CD8-positive, alpha-beta memory T cell (primary cell): ENCODE results near the gene MTMR12. TPM values are rescaled to one million over a fixed set of nuclear protein-coding genes. Genes with fewer than 3 reads are reported as not detected.
"Not testable (repeated sequence)": the region's sequence is repeated elsewhere in the genome, so short reads cannot be mapped to it uniquely, and the experiment has no call there.

Experiments used
- CTCF ChIA-PET: fragments of 350-600 bp; sonication (Branson Sonifier 250); formaldehyde crosslinking; loops from one replicate; lab custom pipeline; 2021; ENCODE audit warnings: antibody characterized with exemption; lab: Charles Lee
- POLR2A ChIA-PET: fragments of 350-600 bp; sonication (Branson Sonifier 250); formaldehyde crosslinking; loops from one replicate; lab custom pipeline; 2021; ENCODE audit warnings: antibody characterized with exemption; lab: Charles Lee
- DNase-seq, 5 donors: peaks; one replicate each; pipeline versions ENCODE4 v3.0.0 to v3.0.0-alpha.2; 2020 to 2022; ENCODE audit warnings: mixed read lengths in 1 of 5
- H3K27ac ChIP-seq: one replicate; pipeline ENCODE4 v1.7.0; 2013; ENCODE audit warnings: low read depth, mild to moderate bottlenecking, low read length, moderate library complexity
- H3K27me3 ChIP-seq: 2 replicates; pipeline ENCODE4 v1.7.0; 2013; ENCODE audit warnings: low read length, mild to moderate bottlenecking; ENCODE audit not compliant: insufficient read depth, poor library complexity, severe bottlenecking
- H3K36me3 ChIP-seq: 2 replicates; pipeline ENCODE4 v1.7.0; 2013; ENCODE audit warnings: mild to moderate bottlenecking, low read length, moderate library complexity; ENCODE audit not compliant: insufficient read depth
- H3K4me1 ChIP-seq: 2 replicates; pipeline ENCODE4 v1.7.0; 2013; ENCODE audit warnings: mild to moderate bottlenecking, low read length, moderate library complexity; ENCODE audit not compliant: insufficient read depth
- H3K4me3 ChIP-seq: 2 replicates; pipeline ENCODE4 v1.7.0; 2013; ENCODE audit warnings: mild to moderate bottlenecking, low read length
- H3K9me3 ChIP-seq: 2 replicates; pipeline ENCODE4 v1.7.0; 2013; ENCODE audit warnings: mild to moderate bottlenecking, low read length
- H3K27ac Mint-ChIP-seq, 8 donors: one replicate each; pipeline ENCODE4 v1.8.0; 2020 to 2021; ENCODE audit warnings: mixed read lengths in 8 of 8, mild to moderate bottlenecking in 6 of 8, inconsistent platforms in 3 of 8, moderate library complexity in 3 of 8
- H3K27me3 Mint-ChIP-seq, 2 donors: one replicate each; pipeline ENCODE4 v1.8.0; 2020 to 2021; ENCODE audit warnings: mixed read lengths in 2 of 2, mild to moderate bottlenecking in 1 of 2, moderate library complexity in 1 of 2
- H3K36me3 Mint-ChIP-seq, 3 donors: one replicate each; pipeline ENCODE4 v1.8.0; 2020 to 2021; ENCODE audit warnings: mixed read lengths in 3 of 3, inconsistent platforms in 1 of 3, mild to moderate bottlenecking in 1 of 3
- H3K4me1 Mint-ChIP-seq, 3 donors: one replicate each; pipeline ENCODE4 v1.8.0; 2020 to 2021; ENCODE audit warnings: mixed read lengths in 3 of 3, inconsistent platforms in 1 of 3, mild to moderate bottlenecking in 1 of 3
- H3K4me3 Mint-ChIP-seq, 7 donors: one replicate each; pipeline ENCODE4 v1.8.0; 2020 to 2021; ENCODE audit warnings: mixed read lengths in 7 of 7, mild to moderate bottlenecking in 6 of 7, moderate library complexity in 4 of 7, inconsistent platforms in 2 of 7
- H3K9me3 Mint-ChIP-seq, 5 donors: one replicate each; pipeline ENCODE4 v1.8.0; 2020 to 2022; ENCODE audit warnings: mixed read lengths in 5 of 5, mild to moderate bottlenecking in 3 of 5, moderate library complexity in 2 of 5, inconsistent platforms in 1 of 5
- polyA plus RNA-seq: library from polyadenylated mRNA; unstranded; fragments of 300-500 nt; fragmentation: Illumina TruSeq; gene quantifications from one replicate; pipeline ENCODE4 v1.2.3, GENCODE V29; 2021
- total RNA-seq, 2 experiments: library from RNA; stranded (reverse); gene quantifications; one replicate each; pipeline ENCODE4 v1.2.3, GENCODE V29; 2021

Gene MTMR12
- total and polyA plus RNA-seq, 3 experiments from 2014 or later, result 20.4 to 27.4 (median 25.4) TPM

- POLR2A ChIA-PET, result interaction anchor here (0.7 kb wide), 1 partner anchor 17 kb away, joined by 4 read pairs; no protein-coding TSS in a partner anchor
- Histone ChIP-seq H3K4me3 (no peak overlapping the region), H3K27ac (no peak overlapping the region), H3K9me3 (no peaks in the 10 kb centered on the region), H3K4me1 (no peaks in the 10 kb centered on the region), H3K36me3 (no peaks in the 10 kb centered on the region), H3K27me3 (no peaks in the 10 kb centered on the region)
- DNase-seq, result no peak
- no peaks in the 10 kb centered on the region for H3K27me3 Mint-ChIP-seq
- H3K36me3 Mint-ChIP-seq, result peaks cover 0 to 15% (median 10%) of the 10 kb centered on the region in 3 donors
- peaks cover 46 to 86% (median 70%) of the 10 kb centered on the region in 3 donors for H3K4me1 Mint-ChIP-seq
- H3K9me3 Mint-ChIP-seq, result no peaks in the 10 kb centered on the region
- H3K4me3 Mint-ChIP-seq, result no peak overlapping the region
- peak overlapping the region in 2 of 8 donors; percentile 26 to 29 for H3K27ac Mint-ChIP-seq
- CTCF ChIA-PET, result no interaction called here
Observed at GRCh38 chr5:32303755-32304120, 9.0 kb downstream of the MTMR12 start.

GRCh38 chr5:32302835-32303754 is 9.6 kb downstream of the MTMR12 start:
- Mint-ChIP-seq H3K27ac (peak overlapping the region in 2 of 8 donors; percentile 26 to 45), H3K27me3 (no peaks in the 10 kb centered on the region), H3K9me3 (no peaks in the 10 kb centered on the region), H3K4me1 (peaks cover 50 to 84% (median 70%) of the 10 kb centered on the region in 3 donors), H3K36me3 (peaks cover 0 to 19% (median 12%) of the 10 kb centered on the region in 3 donors), H3K4me3 (no peak overlapping the region)
- no peak overlapping the region for H3K27ac ChIP-seq
- H3K9me3 ChIP-seq, result no peaks in the 10 kb centered on the region
- no peaks in the 10 kb centered on the region for H3K36me3 ChIP-seq
- no peak for DNase-seq
- CTCF ChIA-PET, result no interaction called here
- no peaks in the 10 kb centered on the region for H3K27me3 ChIP-seq
- no peaks in the 10 kb centered on the region for H3K4me1 ChIP-seq
- H3K4me3 ChIP-seq, result no peak overlapping the region
- POLR2A ChIA-PET, result interaction anchor here (0.6 to 0.7 kb wide), 2 partner anchors 18 to 142 kb away, joined by 3 to 4 read pairs; no protein-coding TSS in a partner anchor

DNA sequence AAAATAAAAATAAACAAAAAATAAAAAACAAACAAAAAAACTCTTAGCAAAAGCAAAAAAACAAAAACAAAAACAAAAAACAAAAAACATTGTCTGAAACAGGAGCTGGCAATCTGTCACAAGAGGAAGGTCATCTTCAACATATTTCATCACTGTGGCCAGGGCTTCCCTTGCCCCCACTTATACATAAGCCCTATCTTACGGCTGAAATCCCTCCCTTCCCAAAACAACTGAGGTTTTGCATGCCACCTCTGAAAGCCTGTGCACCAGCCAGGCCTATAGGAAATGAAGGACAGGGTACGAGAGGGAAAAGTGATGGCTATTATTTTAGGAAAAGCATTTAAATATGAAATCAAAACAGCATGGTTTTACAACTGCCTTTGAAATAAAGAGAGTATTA is 10.8 kb downstream of the MTMR12 start:
- no peaks in the 10 kb centered on the region for H3K9me3 Mint-ChIP-seq
- no peak overlapping the region for H3K4me3 Mint-ChIP-seq
- H3K4me1 Mint-ChIP-seq, result peaks cover 48 to 86% (median 70%) of the 10 kb centered on the region in 3 donors
- no peak for DNase-seq
- no peaks in the 10 kb centered on the region for H3K27me3 ChIP-seq
- H3K36me3 ChIP-seq, result no peaks in the 10 kb centered on the region
- peaks cover 0 to 28% (median 11%) of the 10 kb centered on the region in 3 donors for H3K36me3 Mint-ChIP-seq
- no peak overlapping the region for H3K4me3 ChIP-seq
- H3K27ac ChIP-seq, result no peak overlapping the region
- ChIA-PET POLR2A (no interaction called here), CTCF (no interaction called here)
- H3K27me3 Mint-ChIP-seq, result no peaks in the 10 kb centered on the region
- no peaks in the 10 kb centered on the region for H3K4me1 ChIP-seq
- no peak overlapping the region for H3K27ac Mint-ChIP-seq
- H3K9me3 ChIP-seq, result no peaks in the 10 kb centered on the region

DNA sequence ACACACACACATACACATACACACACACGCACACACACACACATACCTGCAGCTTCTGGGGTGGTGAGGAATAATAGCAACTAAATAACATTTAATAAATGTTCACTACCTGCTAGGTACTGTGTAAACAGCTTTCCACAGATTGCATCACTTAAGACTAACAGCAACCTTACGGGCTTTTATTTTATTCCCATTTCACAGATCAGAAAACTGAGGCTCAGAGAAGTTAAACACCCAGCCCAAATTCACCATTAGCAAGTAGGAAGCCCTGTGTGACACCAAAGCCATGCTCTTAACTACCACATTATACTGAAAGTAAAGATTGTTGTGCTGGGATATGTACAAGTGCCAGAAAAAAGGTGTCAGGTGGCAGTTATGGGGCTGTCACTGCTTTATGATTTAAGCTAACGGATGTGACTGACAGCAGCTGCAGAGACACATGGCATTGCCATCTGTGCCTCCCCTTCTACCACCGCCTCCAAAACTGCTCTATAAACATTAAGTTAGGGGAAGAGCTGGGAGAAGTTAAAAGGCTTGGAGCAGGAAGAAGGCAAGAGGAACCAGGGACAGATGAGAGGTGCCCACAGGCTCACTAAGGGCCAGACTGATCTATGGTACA is 13.6 kb downstream of the MTMR12 start:
- POLR2A ChIA-PET, result no interaction called here
- CTCF ChIA-PET, result interaction anchor here (1.0 to 1.8 kb wide), 2 partner anchors 11 to 67 kb away, joined by 3 to 4 read pairs; no protein-coding TSS in a partner anchor
- H3K36me3 Mint-ChIP-seq, result peaks cover 0 to 49% (median 10%) of the 10 kb centered on the region in 3 donors

DNA sequence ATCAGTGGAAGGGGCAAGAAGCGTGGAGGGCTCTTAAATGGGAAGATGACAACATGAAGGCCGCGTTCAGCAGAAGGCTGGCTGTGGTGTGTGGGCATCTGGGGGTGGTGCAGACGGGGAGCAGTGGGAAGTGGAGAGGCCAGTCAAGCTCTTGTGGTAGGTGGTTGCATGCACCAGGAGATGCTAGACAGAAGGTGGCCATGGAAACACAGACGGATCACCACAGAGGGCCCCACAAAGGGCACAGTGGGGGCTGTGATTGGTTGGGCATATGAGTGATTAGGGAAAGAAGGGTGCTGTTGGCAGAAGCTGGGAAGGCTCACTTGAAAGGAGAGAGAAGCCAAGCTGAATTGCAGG is 14.7 kb downstream of the MTMR12 start:
- Histone ChIP-seq H3K36me3 (peaks cover 7% of the 10 kb centered on the region), H3K27ac (peak overlapping the region; percentile 22), H3K4me3 (no peak overlapping the region), H3K4me1 (no peaks in the 10 kb centered on the region), H3K27me3 (no peaks in the 10 kb centered on the region), H3K9me3 (no peaks in the 10 kb centered on the region)
- DNase-seq, result no peak
- peak overlapping the region in 7 of 8 donors; percentile 7 to 69 (median 22) for H3K27ac Mint-ChIP-seq
- ChIA-PET POLR2A (interaction anchor here (0.5 kb wide), 1 partner anchor 14 kb away, joined by 3 read pairs; no protein-coding TSS in a partner anchor), CTCF (interaction anchor here (1.8 kb wide), 1 partner anchor 66 kb away, joined by 4 read pairs; no protein-coding TSS in a partner anchor)
- no peaks in the 10 kb centered on the region for H3K27me3 Mint-ChIP-seq
- H3K4me1 Mint-ChIP-seq, result peaks cover 36 to 67% (median 52%) of the 10 kb centered on the region in 3 donors
- no peak overlapping the region for H3K4me3 Mint-ChIP-seq
- H3K36me3 Mint-ChIP-seq, result peaks cover 0 to 59% (median 9%) of the 10 kb centered on the region in 3 donors
- H3K9me3 Mint-ChIP-seq, result no peaks in the 10 kb centered on the region

More for the DNA sequence above, 13.6 kb downstream of the MTMR12 start:
- no peak overlapping the region for H3K27ac ChIP-seq
- H3K9me3 Mint-ChIP-seq, result no peaks in the 10 kb centered on the region
- H3K4me1 ChIP-seq, result no peaks in the 10 kb centered on the region
- no peaks in the 10 kb centered on the region for H3K27me3 ChIP-seq
- no peaks in the 10 kb centered on the region for H3K9me3 ChIP-seq
- no peak overlapping the region for H3K4me3 Mint-ChIP-seq
- no peak for DNase-seq
- peak overlapping the region in 3 of 8 donors; percentile 29 to 68 (median 30) for H3K27ac Mint-ChIP-seq
- no peaks in the 10 kb centered on the region for H3K27me3 Mint-ChIP-seq
- no peak overlapping the region for H3K4me3 ChIP-seq
- peaks cover 34 to 70% (median 56%) of the 10 kb centered on the region in 3 donors for H3K4me1 Mint-ChIP-seq
- peaks cover 7% of the 10 kb centered on the region for H3K36me3 ChIP-seq

DNA sequence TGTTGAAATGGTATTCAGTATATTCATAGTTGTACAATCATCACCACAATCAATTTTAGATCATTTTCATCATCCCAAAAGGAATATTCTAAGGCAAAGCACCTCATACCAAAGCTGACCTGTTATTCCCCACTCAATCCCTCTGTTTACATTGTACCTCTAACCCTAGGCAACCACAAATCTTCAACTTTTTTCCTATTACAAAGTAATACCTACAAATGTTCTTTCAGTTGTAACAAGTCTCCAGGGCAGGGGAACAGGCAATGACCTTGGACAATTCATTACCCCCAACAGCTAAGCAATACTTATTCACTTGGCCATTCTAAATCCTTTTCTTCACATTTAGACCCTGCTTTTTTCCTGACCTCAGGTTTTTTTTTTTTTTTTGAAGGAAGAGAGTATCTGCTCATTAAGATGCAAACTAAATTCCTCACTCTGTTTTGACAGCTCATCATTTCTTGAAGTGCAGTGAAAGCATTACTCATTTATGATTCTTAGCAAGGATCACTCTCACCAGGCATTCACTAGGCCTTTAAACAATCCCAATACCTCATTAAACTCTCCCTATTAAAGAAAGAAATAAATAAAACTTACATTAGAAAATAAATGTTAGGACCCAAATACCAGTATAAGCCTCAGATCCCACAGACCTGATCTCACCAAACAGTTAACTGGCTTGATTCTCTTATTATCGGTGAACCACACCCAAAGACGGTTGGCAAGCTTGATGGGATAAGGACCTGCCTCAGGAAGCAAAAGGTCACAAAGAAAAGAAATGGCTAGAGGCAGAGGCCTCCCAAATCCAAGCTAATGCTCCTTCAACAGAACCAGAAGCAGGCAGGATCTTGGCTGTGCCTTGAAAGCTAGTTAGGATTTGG is 15.3 kb downstream of the MTMR12 start:
- peak overlapping the region in 5 of 8 donors; percentile 22 to 75 (median 59) for H3K27ac Mint-ChIP-seq
- Histone ChIP-seq H3K27ac (peak overlapping the region; percentile 22), H3K4me3 (no peak overlapping the region), H3K4me1 (no peaks in the 10 kb centered on the region), H3K27me3 (no peaks in the 10 kb centered on the region), H3K9me3 (no peaks in the 10 kb centered on the region), H3K36me3 (peaks cover 7% of the 10 kb centered on the region)
- H3K9me3 Mint-ChIP-seq, result no peaks in the 10 kb centered on the region
- ChIA-PET POLR2A (interaction anchor here (0.5 kb wide), 1 partner anchor 14 kb away, joined by 3 read pairs; no protein-coding TSS in a partner anchor), CTCF (interaction anchor here (1.8 kb wide), 1 partner anchor 65 kb away, joined by 4 read pairs; no protein-coding TSS in a partner anchor)
- H3K4me1 Mint-ChIP-seq, result peaks cover 36 to 64% (median 53%) of the 10 kb centered on the region in 3 donors
- peaks cover 0 to 64% (median 12%) of the 10 kb centered on the region in 3 donors for H3K36me3 Mint-ChIP-seq
- no peak for DNase-seq
- H3K27me3 Mint-ChIP-seq, result no peaks in the 10 kb centered on the region
- H3K4me3 Mint-ChIP-seq, result no peak overlapping the region

- H3K4me1 ChIP-seq, H3K27me3 Mint-ChIP-seq, H3K4me3 ChIP-seq, H3K9me3 ChIP-seq, H3K27me3 ChIP-seq, CTCF ChIA-PET, H3K36me3 ChIP-seq, H3K9me3 Mint-ChIP-seq, POLR2A ChIA-PET, H3K27ac ChIP-seq, DNase-seq, H3K4me3 Mint-ChIP-seq: not testable (repeated sequence)
- H3K27ac Mint-ChIP-seq, result peak overlapping the region in 1 of 8 donors; percentile 33
- H3K4me1 Mint-ChIP-seq, result peaks cover 36 to 62% (median 53%) of the 10 kb centered on the region in 3 donors
- H3K36me3 Mint-ChIP-seq, result peaks cover 0 to 65% (median 12%) of the 10 kb centered on the region in 3 donors
Observed at GRCh38 chr5:32295966-32296772, 16.6 kb downstream of the MTMR12 start.
